ENCODE measurements around the gene PTPRK.

The PTPRK gene

DNA sequence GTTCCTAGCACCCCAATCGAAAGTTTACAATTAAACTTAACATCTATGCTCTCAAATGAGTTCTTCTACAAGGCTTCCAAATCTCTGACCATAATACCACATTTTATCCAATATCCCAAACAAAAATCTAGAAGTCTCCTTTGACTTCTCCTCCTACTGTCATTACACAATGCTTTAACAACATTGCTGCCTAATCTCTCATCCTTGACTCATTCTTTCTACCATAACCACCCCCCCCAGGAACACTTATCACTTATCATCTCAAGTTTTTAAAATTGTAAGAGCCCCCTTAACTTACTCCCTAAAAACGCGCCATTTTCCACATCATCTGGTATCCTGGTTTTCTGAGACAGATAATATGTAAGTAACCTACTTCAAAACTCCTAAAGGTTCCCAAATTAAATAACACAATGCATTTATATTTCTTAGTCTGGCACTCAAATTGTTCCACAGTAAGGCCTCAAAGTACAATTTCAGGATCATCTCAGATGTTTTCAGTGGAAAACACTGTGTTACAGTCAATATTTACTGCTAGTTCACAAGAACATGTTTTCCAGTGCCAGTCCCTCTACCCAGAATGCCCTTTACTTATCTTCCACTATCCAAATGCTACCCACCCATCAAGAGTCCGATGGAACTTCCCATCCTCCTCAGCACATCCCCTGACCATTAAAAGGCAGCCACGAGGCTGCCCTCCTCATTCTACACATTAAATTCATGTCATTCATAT lies 311.4 kb downstream of the PTPRK start:
- DNase-seq (ENCODE audit: insufficient read length, low spot score) (no peak), FAIRE-seq (no peak)
- TF ChIP-seq, protein P1, sequence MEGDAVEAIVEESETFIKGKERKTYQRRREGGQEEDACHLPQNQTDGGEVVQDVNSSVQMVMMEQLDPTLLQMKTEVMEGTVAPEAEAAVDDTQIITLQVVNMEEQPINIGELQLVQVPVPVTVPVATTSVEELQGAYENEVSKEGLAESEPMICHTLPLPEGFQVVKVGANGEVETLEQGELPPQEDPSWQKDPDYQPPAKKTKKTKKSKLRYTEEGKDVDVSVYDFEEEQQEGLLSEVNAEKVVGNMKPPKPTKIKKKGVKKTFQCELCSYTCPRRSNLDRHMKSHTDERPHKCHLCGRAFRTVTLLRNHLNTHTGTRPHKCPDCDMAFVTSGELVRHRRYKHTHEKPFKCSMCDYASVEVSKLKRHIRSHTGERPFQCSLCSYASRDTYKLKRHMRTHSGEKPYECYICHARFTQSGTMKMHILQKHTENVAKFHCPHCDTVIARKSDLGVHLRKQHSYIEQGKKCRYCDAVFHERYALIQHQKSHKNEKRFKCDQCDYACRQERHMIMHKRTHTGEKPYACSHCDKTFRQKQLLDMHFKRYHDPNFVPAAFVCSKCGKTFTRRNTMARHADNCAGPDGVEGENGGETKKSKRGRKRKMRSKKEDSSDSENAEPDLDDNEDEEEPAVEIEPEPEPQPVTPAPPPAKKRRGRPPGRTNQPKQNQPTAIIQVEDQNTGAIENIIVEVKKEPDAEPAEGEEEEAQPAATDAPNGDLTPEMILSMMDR (IDR thresholded peaks at IDR 0.05; ENCODE audit: insufficient read depth, missing control alignments), result no peak

DNA sequence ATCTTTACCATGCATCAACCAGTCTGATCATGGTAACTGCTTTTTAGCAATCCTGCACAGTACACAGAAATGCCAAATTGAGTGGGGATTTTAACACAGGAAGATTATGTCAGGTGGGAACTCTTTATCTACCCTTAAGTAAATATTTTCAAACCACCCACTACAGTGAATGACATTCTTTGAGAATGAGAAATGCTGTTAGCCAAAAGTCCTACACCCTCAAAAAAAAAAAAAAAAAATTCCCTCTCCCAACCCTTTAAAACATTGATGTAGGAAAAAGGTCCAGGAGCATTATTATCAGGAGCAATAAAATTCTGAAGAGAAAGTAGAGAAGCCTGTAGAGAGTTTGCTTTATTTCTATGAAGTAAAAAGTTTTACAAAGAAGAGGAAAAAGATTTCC lies 312.3 kb downstream of the PTPRK start:
- TF ChIP-seq, protein P1 (IDR thresholded peaks at IDR 0.05; ENCODE audit: insufficient read depth, missing control alignments), result no peak
- FAIRE-seq, result no peak
- DNase-seq (ENCODE audit: insufficient read length, low spot score), result no peak

DNA sequence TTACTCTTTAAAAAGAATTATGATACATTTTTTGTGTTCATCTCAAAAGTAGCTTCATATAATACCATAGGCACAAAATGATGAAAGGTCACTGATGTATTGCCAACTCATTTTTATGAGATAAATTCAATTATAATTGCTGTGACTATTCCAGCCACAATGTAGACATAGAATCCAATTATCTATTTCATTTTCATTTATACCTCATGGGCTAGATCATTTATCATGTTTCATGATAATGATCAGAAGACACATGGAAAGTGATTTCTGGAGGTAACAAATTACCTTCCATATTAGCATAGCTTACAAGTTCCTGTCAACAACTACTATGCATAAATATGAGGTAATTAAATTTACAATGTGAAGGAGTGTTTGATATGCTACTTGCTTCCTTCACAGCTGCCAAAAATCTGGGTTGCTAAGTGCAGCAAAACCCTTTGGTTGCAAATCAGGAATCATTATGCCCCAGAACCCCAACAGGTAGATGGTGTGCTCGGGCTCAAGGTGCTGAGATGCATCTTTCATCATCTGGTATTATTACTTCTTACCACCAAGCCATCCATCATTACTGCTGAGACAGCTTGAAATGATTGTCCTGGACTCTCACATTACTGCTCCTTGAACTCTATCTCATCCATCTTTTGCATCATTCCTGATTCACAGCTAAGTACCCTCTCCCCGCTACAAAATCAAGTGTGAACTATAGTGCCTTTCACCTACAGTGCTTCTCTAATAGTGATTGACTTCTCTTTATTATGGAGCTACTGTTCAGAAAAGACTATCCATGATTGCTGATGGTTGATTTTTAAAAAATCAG lies 313.6 kb downstream of the PTPRK start:
- DNase-seq (ENCODE audit: insufficient read length, low spot score) (no peak), FAIRE-seq (no peak)
- TF ChIP-seq, protein P1 (IDR thresholded peaks at IDR 0.05; ENCODE audit: insufficient read depth, missing control alignments), result no peak

DNA sequence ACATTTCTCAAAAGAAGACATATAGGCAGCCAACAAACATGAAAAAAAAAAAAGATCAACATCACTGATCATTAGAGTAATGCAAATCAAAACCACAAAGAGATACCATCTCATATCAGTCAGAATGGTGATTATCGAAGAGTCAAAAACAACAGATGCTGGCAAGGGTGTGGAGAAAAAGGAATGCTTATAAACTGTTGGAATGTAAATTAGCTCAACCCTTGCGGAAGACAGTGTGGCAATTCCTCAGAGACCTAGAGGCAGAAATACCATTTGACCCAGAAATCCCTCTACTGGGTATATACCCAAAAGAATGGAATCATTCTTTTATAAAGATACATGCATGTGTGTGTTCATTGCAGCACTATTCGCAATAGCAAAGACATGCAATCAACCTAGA lies 315.8 kb downstream of the PTPRK start:
- DNase-seq (ENCODE audit: insufficient read length, low spot score), result no peak
- no peak for FAIRE-seq
- TF ChIP-seq, protein P1 (IDR thresholded peaks at IDR 0.05; ENCODE audit: insufficient read depth, missing control alignments), result no peak

DNA sequence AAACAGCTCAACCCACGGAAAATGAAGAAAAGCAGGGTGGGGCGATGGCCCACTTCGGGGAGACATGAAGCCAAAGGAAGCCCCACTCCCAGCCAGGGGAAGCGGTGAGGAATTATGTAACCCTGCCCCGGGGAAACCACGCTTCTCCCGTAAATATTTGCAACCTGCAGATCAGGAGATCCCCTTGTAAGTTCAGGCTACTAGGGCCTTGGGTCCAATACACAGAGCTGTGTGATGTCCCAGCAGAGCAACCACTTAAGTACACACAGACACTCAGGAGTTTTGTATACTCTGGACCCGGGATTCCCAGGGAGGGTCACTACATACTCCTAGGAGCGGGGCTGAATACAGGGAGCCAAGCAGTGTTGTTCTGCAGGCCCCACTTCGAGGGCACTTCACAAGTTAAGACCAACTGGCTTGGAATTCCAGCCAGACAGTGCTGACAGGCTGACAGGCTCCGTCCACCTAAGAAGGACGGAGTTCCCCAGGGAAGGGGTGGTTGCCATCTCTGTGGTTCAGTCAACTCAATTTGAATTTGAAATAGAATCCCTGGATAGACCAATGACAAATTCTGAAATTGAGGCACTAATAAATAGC lies 318.1 kb downstream of the PTPRK start:
- TF ChIP-seq, protein P1 (IDR thresholded peaks at IDR 0.05; ENCODE audit: insufficient read depth, missing control alignments), result no peak
- DNase-seq (ENCODE audit: insufficient read length, low spot score) (no peak), FAIRE-seq (no peak)

DNA sequence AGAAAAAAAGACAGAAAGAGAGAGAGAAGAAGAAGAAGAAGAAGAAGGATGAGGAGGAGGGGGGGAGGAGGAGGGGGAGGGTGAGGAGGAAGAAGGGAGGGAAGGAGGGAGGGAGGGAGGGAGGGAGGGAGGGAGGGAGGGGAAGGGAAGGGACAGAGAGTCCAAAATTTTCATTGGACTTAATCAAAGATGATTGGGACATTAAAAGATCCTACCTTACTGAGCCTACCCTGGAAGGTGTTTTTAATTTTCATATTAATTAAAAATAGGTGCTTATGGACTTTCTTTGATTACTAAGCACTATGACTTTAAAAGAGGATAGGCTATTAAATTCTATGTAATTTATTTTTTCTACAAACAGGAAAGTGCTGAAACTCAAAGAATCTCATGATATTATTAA lies 319.6 kb downstream of the PTPRK start:
- FAIRE-seq (no peak), DNase-seq (ENCODE audit: insufficient read length, low spot score) (no peak)
- TF ChIP-seq, protein P1 (IDR thresholded peaks at IDR 0.05; ENCODE audit: insufficient read depth, missing control alignments), result no peak
